OCI-LY1 (cell line): ENCODE results near the gene SYNDIG1L.

Experiments used
- CTCF ChIP-seq: fragments of 200-600 bp; sonication (generic), shearing (Covaris generic); IDR thresholded peaks from 2 replicates; pipeline ENCODE4 v1.5.1; 2017; ENCODE audit warnings: mild to moderate bottlenecking, antibody characterized with exemption, low read length, moderate library complexity, mixed read lengths
- EZH2 ChIP-seq: fragments of 200-600 bp; sonication (generic), shearing (Covaris generic); IDR thresholded peaks from 2 replicates; pipeline ENCODE4 v1.8.0; 2017; ENCODE audit warnings: borderline replicate concordance, mixed run types, mild to moderate bottlenecking, antibody characterized with exemption, low read length, moderate library complexity, mixed read lengths

- TF ChIP-seq CTCF (no peak), EZH2 (no peak)
These were observed 15.1 kb upstream of the SYNDIG1L start for GRCh38 chr14:74441113-74441512.
